Small intestine (tissue), 7 donors: Measurements from ENCODE around the gene TLDC2. TPM values are rescaled to one million over a fixed set of nuclear protein-coding genes. Genes with fewer than 3 reads are reported as not detected.

Source experiments
- DNase-seq, 2 donors: peaks; one replicate each; pipeline versions ENCODE4 v3.0.0 to v3.0.0-alpha.2; 2013
- FAIRE-seq: peaks from 2 replicates; lab custom pipeline; 2012; peaks lifted over from hg19 to GRCh38; lab: Jason Lieb, UNC
- H3K27ac ChIP-seq, 3 donors: one replicate each; pipeline ENCODE4 v1.5.1; 2013; ENCODE audit warnings: low read length in 2 of 3, mild to moderate bottlenecking in 2 of 3, control low read depth in 1 of 3, inconsistent platforms in 1 of 3, low read depth in 1 of 3, moderate library complexity in 1 of 3
- H3K27me3 ChIP-seq, 3 donors: one replicate each; pipeline ENCODE4 v1.6.1; 2013; ENCODE audit warnings: low read length in 3 of 3, inconsistent platforms in 1 of 3; ENCODE audit not compliant: control insufficient read depth in 3 of 3, insufficient read depth in 3 of 3
- H3K36me3 ChIP-seq, 3 donors: one replicate each; pipeline ENCODE4 v1.6.1; 2013; ENCODE audit warnings: low read length in 3 of 3, inconsistent platforms in 1 of 3, low read depth in 1 of 3, mild to moderate bottlenecking in 1 of 3, moderate library complexity in 1 of 3; ENCODE audit not compliant: control insufficient read depth in 3 of 3, insufficient read depth in 2 of 3
- H3K4me1 ChIP-seq, 3 donors: one replicate each; pipeline ENCODE4 v1.6.1; 2013; ENCODE audit warnings: low read length in 2 of 3, inconsistent platforms in 1 of 3, low read depth in 1 of 3, mild to moderate bottlenecking in 1 of 3, moderate library complexity in 1 of 3; ENCODE audit not compliant: control insufficient read depth in 3 of 3, insufficient read depth in 2 of 3
- H3K4me3 ChIP-seq, 3 donors: one replicate each; pipeline ENCODE4 v1.5.1; 2013; ENCODE audit warnings: low read length in 3 of 3, control low read depth in 1 of 3, inconsistent platforms in 1 of 3, low read depth in 1 of 3, mild to moderate bottlenecking in 1 of 3, moderate library complexity in 1 of 3
- H3K9me3 ChIP-seq, 2 donors: one replicate each; pipeline ENCODE4 v1.6.1; 2013; ENCODE audit warnings: low read depth in 1 of 2, low read length in 1 of 2; ENCODE audit not compliant: control insufficient read depth in 2 of 2, insufficient read depth in 1 of 2
- WGBS, 3 donors: extraction: QIAGEN DNeasy Blood & Tissue Kit; methylation state at CpG; one replicate each; pipeline ENCODE4 v1.1.7; 2013; 5-methylcytosine and 5-hydroxymethylcytosine counted together
- polyA plus RNA-seq, 4 donors: library from polyadenylated mRNA; stranded (reverse) in 3 of 4; unstranded in 1 of 4; fragments of 200-250 nt in 3 of 4; fragments of 120-200 nt in 1 of 4; gene quantifications; one replicate each; pipeline versions ENCODE4 v1.2.1 to v1.2.3, GENCODE V29; 2013
- donor health status: healthy with polysubstance abuse.
- donor health status: control.
- donor health status: control.
- donor health status: Bipolar disorder and iron deficiency.
- donor health status: healthy.

TLDC2 gene
- polyA plus RNA-seq, 4 donors, result 19.5 to 61.6 (median 32.4) TPM

DNA sequence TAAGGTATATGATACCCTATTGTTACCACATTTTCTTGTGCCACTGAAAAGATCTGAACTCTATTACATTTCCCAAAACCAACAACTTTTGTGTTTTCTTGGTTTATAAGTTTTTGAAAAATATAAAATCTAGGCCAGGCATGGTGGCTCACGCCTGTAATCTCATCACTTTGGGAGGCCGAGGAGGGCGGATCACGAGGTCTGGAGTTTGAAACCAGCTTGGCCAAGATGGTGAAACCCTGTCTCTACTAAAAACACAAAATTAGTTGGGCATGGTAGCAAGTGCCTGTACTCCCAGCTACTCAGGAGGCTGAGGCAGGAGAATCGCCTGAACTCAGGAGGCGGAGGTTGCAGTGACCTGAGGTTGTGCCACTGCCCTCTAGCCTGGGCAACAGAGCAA, 41.3 kb downstream of the TLDC2 start:
- no peaks in the 10 kb centered on the region for H3K9me3 ChIP-seq
- H3K4me1 ChIP-seq, result no peaks in the 10 kb centered on the region
- H3K4me3 ChIP-seq, result no peak overlapping the region
- H3K27me3 ChIP-seq, result no peaks in the 10 kb centered on the region
- peaks cover 4 to 44% (median 6%) of the 10 kb centered on the region in 3 donors for H3K36me3 ChIP-seq
- 98 to 99% (median 98%) methylated on average over 6 of the region's 6 CpGs for WGBS, 3 donors
- FAIRE-seq, result no peak
- DNase-seq, result no peak
- no peak overlapping the region for H3K27ac ChIP-seq

- no peak overlapping the region for H3K27ac ChIP-seq
- no peaks in the 10 kb centered on the region for H3K4me1 ChIP-seq
- no peaks in the 10 kb centered on the region for H3K27me3 ChIP-seq
- H3K9me3 ChIP-seq, result no peaks in the 10 kb centered on the region
- no peak overlapping the region for H3K4me3 ChIP-seq
- H3K36me3 ChIP-seq, result peaks cover 4 to 44% (median 6%) of the 10 kb centered on the region in 3 donors
- DNase-seq (no peak), FAIRE-seq (no peak)
Measured at GRCh38 chr20:36917943-36918342, 42.0 kb downstream of the TLDC2 start.

DNA sequence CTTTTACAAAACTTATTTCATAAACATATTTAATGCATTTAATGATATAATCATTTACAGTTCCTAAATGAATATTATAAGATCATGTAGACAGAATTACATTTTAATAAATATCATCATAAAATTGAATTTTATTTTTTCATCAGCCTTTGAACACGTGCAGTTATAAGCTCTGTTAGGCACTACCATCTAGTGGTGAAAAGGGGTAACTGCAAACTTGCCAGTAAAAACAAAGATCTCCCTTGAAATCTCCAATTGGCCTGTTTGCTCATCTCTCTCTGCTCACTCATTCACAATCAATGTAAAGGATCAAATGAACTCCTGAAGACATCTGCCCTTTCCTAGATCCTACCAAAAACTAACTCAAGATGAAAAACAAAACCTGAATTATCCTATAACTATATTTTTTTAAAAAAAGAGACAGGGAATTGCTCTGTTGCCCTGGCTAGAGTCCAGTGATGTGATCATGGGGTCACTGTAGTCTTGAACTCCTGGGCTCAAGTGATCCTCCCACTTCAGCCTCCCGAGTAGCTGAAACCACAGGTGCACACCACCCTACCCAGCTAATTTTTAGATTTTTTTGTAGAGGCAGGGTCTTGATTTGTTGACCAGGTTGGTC, 43.9 kb downstream of the TLDC2 start:
- Histone ChIP-seq H3K27ac (no peak overlapping the region), H3K27me3 (no peaks in the 10 kb centered on the region), H3K9me3 (no peaks in the 10 kb centered on the region), H3K4me3 (no peak overlapping the region), H3K36me3 (peaks cover 2 to 37% (median 8%) of the 10 kb centered on the region in 3 donors), H3K4me1 (no peaks in the 10 kb centered on the region)
- DNase-seq (peak; percentile 61), FAIRE-seq (peak; percentile 61)
- WGBS, 3 donors, result 5 to 13% (median 5%) methylated on average over 2 of the region's 2 CpGs

DNA sequence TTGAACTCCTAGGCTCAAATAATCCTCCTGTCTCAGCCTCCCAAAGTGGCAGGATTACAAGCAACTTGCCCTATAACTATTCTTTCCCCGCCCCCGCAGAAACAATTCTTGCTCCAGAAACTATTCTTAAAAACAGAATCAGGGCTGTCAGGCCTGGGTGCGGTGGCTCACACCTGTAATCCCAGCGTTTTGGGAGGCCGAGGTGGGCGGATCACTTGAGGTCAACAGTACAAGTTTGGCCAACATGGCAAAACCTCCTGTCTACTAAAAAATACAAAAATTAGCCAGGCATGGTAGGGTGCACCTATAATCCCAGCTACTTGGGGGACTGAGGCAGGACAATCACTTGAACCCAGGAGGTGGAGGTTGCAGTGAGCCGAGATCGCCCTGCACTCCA, 44.4 kb downstream of the TLDC2 start:
- Histone ChIP-seq H3K27me3 (no peaks in the 10 kb centered on the region), H3K27ac (no peak overlapping the region), H3K9me3 (no peaks in the 10 kb centered on the region), H3K4me3 (no peak overlapping the region), H3K36me3 (peaks cover 2 to 32% (median 4%) of the 10 kb centered on the region in 3 donors), H3K4me1 (no peaks in the 10 kb centered on the region)
- DNase-seq (no peak), FAIRE-seq (no peak)
- 83 to 93% (median 89%) methylated on average over 8 of the region's 8 CpGs for whole genome bisulfite sequencing, 3 donors

DNA sequence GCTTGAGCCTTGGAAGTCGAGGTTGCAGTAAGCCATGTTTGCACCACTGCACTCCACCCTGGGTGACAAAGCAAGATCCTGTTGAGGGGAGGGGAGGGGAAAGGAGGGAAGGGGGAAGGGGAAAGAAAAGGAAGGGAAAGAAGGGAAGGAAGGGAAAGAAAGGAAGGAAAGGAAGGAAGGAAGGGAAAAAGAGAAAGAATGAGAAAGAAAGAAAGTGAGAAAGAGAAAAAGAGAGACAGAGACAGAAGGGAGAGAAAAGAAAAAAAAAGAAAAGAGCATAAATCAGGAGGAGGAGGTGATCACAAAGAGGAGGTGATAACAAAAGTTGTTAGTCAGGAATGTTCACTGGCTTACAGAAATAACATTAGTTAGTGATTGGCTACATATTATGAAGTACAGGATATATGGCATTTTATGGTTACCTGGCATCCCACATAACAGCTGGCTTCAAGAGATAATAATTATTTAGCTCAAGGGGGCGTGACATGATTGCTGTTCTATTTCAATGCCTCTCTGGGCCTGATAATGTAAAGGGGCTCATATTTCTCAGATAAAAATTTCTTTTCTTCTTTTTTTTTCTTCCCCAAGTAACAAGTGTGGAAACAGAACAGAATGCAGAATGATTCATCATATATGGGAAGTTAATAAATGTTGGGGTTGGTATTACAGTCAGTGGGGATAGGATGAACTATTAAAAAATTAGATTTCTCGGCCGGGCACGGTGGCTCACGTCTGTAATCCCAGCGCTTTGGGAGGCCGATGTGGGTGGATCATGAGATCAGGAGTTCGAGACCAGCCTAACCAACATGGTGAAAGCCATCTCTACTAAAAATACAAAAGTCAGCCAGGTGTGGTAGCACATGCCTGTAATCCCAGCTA, 48.5 kb downstream of the TLDC2 start:
- Histone ChIP-seq H3K36me3 (peaks cover 2 to 23% (median 4%) of the 10 kb centered on the region in 3 donors), H3K9me3 (no peaks in the 10 kb centered on the region), H3K27me3 (no peaks in the 10 kb centered on the region), H3K4me3 (no peak overlapping the region), H3K27ac (no peak overlapping the region), H3K4me1 (no peaks in the 10 kb centered on the region)
- DNase-seq (peak; percentile 51 to 52), FAIRE-seq (no peak)
- 80 to 86% (median 81%) methylated on average over 9 of the region's 9 CpGs for WGBS, 3 donors

DNA sequence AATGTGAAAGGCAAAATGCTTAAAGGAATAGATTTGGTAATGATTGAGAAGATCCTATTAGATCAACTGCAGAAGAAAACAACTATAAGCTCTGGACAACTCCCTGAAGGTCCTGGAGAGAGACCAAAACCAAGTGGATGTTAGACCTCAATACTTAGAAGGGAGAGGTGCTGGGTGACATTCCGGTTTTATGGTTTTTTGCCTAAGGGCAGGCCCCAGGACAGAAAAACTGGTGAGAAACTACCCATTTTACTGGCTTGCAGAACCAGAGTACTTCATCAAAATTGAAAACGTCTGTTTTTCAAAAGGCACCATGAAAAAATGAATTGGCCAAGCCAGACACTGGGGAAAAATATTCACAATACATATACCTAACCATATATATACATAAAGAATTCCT, 49.3 kb downstream of the TLDC2 start:
- H3K4me3 ChIP-seq, result no peak overlapping the region
- WGBS, 3 donors, result 82 to 88% (median 87%) methylated on average over 2 of the region's 2 CpGs
- no peaks in the 10 kb centered on the region for H3K4me1 ChIP-seq
- no peak overlapping the region for H3K27ac ChIP-seq
- H3K27me3 ChIP-seq, result no peaks in the 10 kb centered on the region
- no peak for DNase-seq
- H3K36me3 ChIP-seq, result peaks cover 2 to 22% (median 4%) of the 10 kb centered on the region in 3 donors
- no peak for FAIRE-seq
- H3K9me3 ChIP-seq, result no peaks in the 10 kb centered on the region

- Histone ChIP-seq H3K36me3 (peaks cover 2 to 14% (median 11%) of the 10 kb centered on the region in 3 donors), H3K4me1 (no peaks in the 10 kb centered on the region), H3K27ac (no peak overlapping the region), H3K4me3 (no peak overlapping the region), H3K27me3 (no peaks in the 10 kb centered on the region), H3K9me3 (no peaks in the 10 kb centered on the region)
- FAIRE-seq (peak; percentile 19), DNase-seq (no peak)
- 84 to 91% (median 87%) methylated on average over 6 of the region's 6 CpGs for WGBS, 3 donors
Measured at GRCh38 chr20:36926653-36927200, 50.8 kb downstream of the TLDC2 start.

- no peak overlapping the region for H3K27ac ChIP-seq
- H3K27me3 ChIP-seq, result no peaks in the 10 kb centered on the region
- no peaks in the 10 kb centered on the region for H3K9me3 ChIP-seq
- peaks cover 2 to 18% (median 11%) of the 10 kb centered on the region in 3 donors for H3K36me3 ChIP-seq
- no peaks in the 10 kb centered on the region for H3K4me1 ChIP-seq
- H3K4me3 ChIP-seq, result no peak overlapping the region
- WGBS, 3 donors, result 81 to 100% (median 81%) methylated on average over 1 of the region's 1 CpG
- FAIRE-seq, result no peak
- peak in 1 of 2 donors; percentile 14 for DNase-seq
Measured at GRCh38 chr20:36927704-36928103, 51.8 kb downstream of the TLDC2 start.
